ENCODE measurements around the gene ARHGAP33. TPM values are rescaled to one million over a fixed set of nuclear protein-coding genes. Genes with fewer than 3 reads are reported as not detected.

ARHGAP33 gene
- total RNA-seq, 4 donors from 2014 or later: 3.3 to 11.2 (median 7.7) TPM

DNA sequence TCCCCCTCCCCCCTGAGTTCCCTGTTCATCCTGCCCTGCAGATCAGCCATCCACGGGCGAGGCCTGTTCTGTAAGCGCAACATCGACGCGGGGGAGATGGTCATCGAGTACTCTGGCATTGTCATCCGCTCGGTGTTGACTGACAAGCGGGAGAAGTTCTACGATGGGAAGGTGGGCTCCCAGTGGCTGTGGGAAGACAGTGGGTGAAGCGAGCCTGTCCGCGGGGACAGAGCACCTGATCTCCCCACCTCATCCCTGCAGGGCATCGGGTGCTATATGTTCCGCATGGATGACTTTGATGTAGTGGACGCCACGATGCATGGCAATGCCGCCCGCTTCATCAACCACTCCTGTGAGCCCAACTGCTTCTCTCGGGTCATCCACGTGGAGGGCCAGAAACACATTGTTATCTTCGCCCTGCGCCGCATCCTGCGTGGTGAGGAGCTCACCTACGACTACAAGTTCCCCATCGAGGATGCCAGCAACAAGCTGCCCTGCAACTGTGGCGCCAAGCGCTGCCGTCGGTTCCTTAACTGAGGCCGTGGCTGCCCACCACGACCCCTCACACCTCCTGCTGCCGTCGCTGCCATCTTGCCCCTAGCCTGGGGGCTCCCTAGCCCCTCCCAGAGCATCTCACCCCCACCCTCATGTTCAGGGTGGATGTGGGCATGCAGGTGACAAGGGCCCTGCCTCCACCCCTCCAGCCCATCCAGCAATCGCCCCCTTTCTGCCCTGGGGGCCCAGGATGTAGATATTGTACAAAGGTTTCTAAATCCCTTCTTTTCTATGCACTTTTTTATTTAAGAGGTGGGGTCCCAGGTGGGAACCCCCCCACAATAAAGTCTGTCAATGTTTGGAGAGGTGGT is 37.1 kb upstream of the ARHGAP33 start:
- DNase-seq (ENCODE audit: extremely low spot score): no peak
- TF ChIP-seq, protein P1, sequence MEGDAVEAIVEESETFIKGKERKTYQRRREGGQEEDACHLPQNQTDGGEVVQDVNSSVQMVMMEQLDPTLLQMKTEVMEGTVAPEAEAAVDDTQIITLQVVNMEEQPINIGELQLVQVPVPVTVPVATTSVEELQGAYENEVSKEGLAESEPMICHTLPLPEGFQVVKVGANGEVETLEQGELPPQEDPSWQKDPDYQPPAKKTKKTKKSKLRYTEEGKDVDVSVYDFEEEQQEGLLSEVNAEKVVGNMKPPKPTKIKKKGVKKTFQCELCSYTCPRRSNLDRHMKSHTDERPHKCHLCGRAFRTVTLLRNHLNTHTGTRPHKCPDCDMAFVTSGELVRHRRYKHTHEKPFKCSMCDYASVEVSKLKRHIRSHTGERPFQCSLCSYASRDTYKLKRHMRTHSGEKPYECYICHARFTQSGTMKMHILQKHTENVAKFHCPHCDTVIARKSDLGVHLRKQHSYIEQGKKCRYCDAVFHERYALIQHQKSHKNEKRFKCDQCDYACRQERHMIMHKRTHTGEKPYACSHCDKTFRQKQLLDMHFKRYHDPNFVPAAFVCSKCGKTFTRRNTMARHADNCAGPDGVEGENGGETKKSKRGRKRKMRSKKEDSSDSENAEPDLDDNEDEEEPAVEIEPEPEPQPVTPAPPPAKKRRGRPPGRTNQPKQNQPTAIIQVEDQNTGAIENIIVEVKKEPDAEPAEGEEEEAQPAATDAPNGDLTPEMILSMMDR (IDR thresholded peaks at IDR 0.05): no peak
- 90% methylated on average over 33 of the region's 37 CpGs for WGBS
- H3K27me3 ChIP-seq: no peaks in the 10 kb centered on the region
- intact Hi-C loops (cut with DNase I): no loop called here
- H3K4me1 ChIP-seq: peaks cover 14 to 46% (median 26%) of the 10 kb centered on the region in 4 donors
- H3K9me3 ChIP-seq: no peaks in the 10 kb centered on the region
- H3K4me3 ChIP-seq: no peak overlapping the region
- peaks cover 43 to 75% (median 66%) of the 10 kb centered on the region in 4 donors for H3K36me3 ChIP-seq
- H3K27ac ChIP-seq (replicated peaks in 1 of 4): peak overlapping the region in 1 of 4 donors; percentile 94

DNA sequence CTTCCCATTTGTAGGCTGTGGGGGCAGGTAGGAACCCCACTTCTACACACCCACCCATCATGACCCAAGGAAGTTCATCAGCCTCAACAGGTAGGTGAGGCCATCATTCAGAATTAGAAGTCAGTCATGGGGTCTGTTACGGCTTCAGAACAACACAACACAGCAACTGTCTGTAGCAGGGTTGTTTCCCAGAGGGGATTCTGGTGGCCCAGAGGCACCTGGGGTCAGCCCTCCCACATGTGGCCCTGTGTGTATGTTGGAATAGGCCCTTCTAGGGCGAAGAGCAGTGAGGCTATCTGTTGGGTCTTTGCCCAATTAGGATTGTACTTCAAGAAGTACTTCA is 36.5 kb upstream of the ARHGAP33 start:
- Histone ChIP-seq H3K27me3 (no peaks in the 10 kb centered on the region), H3K27ac (replicated peaks in 1 of 4) (peak overlapping the region in 2 of 4 donors; percentile 20 to 94), H3K9me3 (no peaks in the 10 kb centered on the region), H3K4me1 (peaks cover 16 to 52% (median 28%) of the 10 kb centered on the region in 4 donors), H3K36me3 (peaks cover 37 to 75% (median 62%) of the 10 kb centered on the region in 4 donors), H3K4me3 (no peak overlapping the region)
- intact Hi-C loops (cut with DNase I): no loop called here
- WGBS: 83% methylated on average over 1 of the region's 2 CpGs
- TF ChIP-seq, protein P1 (IDR thresholded peaks at IDR 0.05): no peak
- TF ChIP-seq POLR2A (IDR thresholded peaks at IDR 0.05; ENCODE audit: low read depth): no peak
- no peak for TF ChIP-seq POLR2AphosphoS5 (IDR thresholded peaks at IDR 0.05)
- TF ChIP-seq EP300 (IDR thresholded peaks at IDR 0.05): no peak
- no peak for DNase-seq (ENCODE audit: extremely low spot score)

DNA sequence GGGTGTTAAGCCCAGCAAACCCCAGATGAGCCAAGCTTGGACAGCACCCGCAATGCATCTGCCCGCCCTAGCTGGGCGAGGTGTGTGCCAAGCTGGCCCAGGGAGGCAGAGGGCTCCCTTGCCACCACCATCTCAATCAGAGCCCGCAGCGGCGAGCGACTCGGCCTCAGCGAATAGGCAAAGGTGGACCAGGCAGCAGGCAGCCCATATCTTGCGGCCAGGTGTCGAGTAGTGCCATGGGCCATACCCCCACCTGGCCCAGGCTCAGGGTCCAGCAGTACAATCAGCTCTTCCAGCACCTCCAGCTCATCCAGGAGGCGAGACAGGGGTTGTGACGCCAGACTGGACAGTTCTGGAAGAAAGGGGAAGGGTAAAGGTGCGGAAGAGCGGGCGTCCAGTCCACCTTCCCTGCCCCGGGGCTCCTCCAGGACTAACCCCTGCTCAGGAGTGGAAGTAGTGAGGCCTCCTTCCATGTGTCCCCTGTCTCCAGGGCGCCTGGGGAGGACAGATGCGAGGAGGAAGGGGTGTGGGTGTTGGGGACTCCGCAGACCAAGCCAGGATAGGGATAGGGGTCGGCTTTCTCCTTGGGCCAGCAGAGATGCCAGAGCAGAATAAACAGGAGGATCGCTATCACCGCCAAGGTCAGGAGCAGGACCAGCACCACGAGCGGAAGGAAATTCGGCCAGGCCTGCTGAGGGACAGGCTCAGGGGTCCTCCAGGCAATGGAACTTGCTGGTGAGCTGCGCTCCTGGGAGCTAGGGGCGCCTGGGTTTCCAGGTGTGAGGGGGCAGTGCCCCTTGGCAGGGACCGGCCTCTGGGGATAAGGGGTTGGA is 35.9 kb upstream of the ARHGAP33 start:
- 76% methylated on average over 18 of the region's 29 CpGs for WGBS
- Histone ChIP-seq H3K27me3 (no peaks in the 10 kb centered on the region), H3K4me1 (peaks cover 22 to 59% (median 35%) of the 10 kb centered on the region in 4 donors), H3K27ac (replicated peaks in 1 of 4) (peak overlapping the region; percentile 80 to 94 (median 88)), H3K4me3 (peak overlapping the region; percentile 58 to 67 (median 66)), H3K9me3 (no peaks in the 10 kb centered on the region), H3K36me3 (peaks cover 31 to 73% (median 58%) of the 10 kb centered on the region in 4 donors)
- intact Hi-C loops (cut with DNase I): no loop called here
- TF ChIP-seq POLR2A (IDR thresholded peaks at IDR 0.05; ENCODE audit: low read depth): no peak
- TF ChIP-seq, protein P1 (IDR thresholded peaks at IDR 0.05): no peak
- no peak for TF ChIP-seq POLR2AphosphoS5 (IDR thresholded peaks at IDR 0.05)
- no peak for TF ChIP-seq EP300 (IDR thresholded peaks at IDR 0.05)
- no peak for DNase-seq (ENCODE audit: extremely low spot score)

DNA sequence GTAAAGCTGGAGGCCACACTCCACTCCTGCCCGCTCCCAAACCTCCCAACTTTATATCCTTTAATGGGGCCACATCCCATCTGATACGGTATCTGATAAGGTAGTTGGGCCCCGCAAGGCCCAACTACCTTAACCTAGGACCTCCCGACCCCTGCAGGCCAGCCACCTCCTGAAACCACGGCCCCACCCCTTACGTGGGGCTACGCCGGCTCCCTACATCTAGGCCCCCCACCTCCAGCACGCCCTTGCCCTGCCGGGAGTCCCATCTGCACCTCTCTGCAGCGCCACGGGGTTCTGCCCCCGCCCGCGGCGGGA is 35.3 kb upstream of the ARHGAP33 start:
- peak overlapping the region; percentile 80 to 94 (median 88) for H3K27ac ChIP-seq (replicated peaks in 1 of 4)
- TF ChIP-seq EP300 (IDR thresholded peaks at IDR 0.05): no peak
- no peak for TF ChIP-seq POLR2A (IDR thresholded peaks at IDR 0.05; ENCODE audit: low read depth)
- TF ChIP-seq, protein P1 (IDR thresholded peaks at IDR 0.05): no peak
- no peaks in the 10 kb centered on the region for H3K9me3 ChIP-seq
- no peaks in the 10 kb centered on the region for H3K27me3 ChIP-seq
- H3K4me3 ChIP-seq: peak overlapping the region; percentile 58 to 67 (median 66)
- DNase-seq (ENCODE audit: extremely low spot score): no peak
- 39% methylated on average over 3 of the region's 16 CpGs for WGBS
- peaks cover 27 to 67% (median 52%) of the 10 kb centered on the region in 4 donors for H3K36me3 ChIP-seq
- peaks cover 24 to 61% (median 37%) of the 10 kb centered on the region in 4 donors for H3K4me1 ChIP-seq
- intact Hi-C loops (cut with DNase I): no loop called here

Data from esophagus muscularis mucosa (tissue), 4 donors.